HEK293T (cell line): Measurements from ENCODE around the gene FAM200B.

Experiments used
- ARNT ChIP-seq: fragments of 450-650 bp; IDR thresholded peaks from 2 replicates; pipeline ENCODE4 v1.6.1; 2017; ENCODE audit warnings: mild to moderate bottlenecking
- CTBP1 ChIP-seq: fragments of 450-650 bp; IDR thresholded peaks from 2 replicates; pipeline ENCODE4 v1.6.1; 2016; ENCODE audit warnings: borderline replicate concordance
- PKNOX1 ChIP-seq: fragments of 450-650 bp; IDR thresholded peaks from 2 replicates; pipeline ENCODE4 v1.6.1; 2016
- SP1 ChIP-seq: fragments of 450-650 bp; IDR thresholded peaks from 2 replicates; pipeline ENCODE4 v1.6.1; 2017
- SUZ12 ChIP-seq: fragments of 450-650 bp; IDR thresholded peaks from 2 replicates; pipeline ENCODE4 v1.6.1; 2016; ENCODE audit warnings: mild to moderate bottlenecking

GRCh38 chr4:15720851-15721250 is 39.2 kb downstream of the FAM200B start:
- TF ChIP-seq CTBP1 (no peak), PKNOX1 (no peak), ARNT (no peak), SP1 (no peak), SUZ12 (no peak)
